ENCODE data around the gene PGM2.
"Not testable (repeated sequence)": the region's sequence is repeated elsewhere in the genome, so short reads cannot be mapped to it uniquely, and the experiment has no call there.

The PGM2 gene

GRCh38 chr4:37826295-37827029 lies at the start of gene PGM2:
PGM2 (plus strand) TSS chr4:37826686; CDS start chr4:37826733, 47 bp downstream.
- DNase-seq (ENCODE audit: low read depth) = peak; percentile 84

- no peak for DNase-seq (ENCODE audit: low read depth)
Measured at GRCh38 chr4:37779896-37780295, 46.6 kb upstream of the PGM2 start.

- peak; percentile 15 for DNase-seq (ENCODE audit: low read depth)
Measured at GRCh38 chr4:37780444-37781130, 45.9 kb upstream of the PGM2 start.

- no peak for DNase-seq (ENCODE audit: low read depth)
Measured at GRCh38 chr4:37781131-37781455, 45.4 kb upstream of the PGM2 start.

GRCh38 chr4:37786267-37786666 lies 40.2 kb upstream of the PGM2 start:
- not testable (repeated sequence) for DNase-seq (ENCODE audit: low read depth)

- DNase-seq (ENCODE audit: low read depth) = not testable (repeated sequence)
Measured at GRCh38 chr4:37787883-37788460, 38.5 kb upstream of the PGM2 start.

GRCh38 chr4:37788819-37789218 lies 37.7 kb upstream of the PGM2 start:
- DNase-seq (ENCODE audit: low read depth) = no peak

- DNase-seq (ENCODE audit: low read depth) = no peak
Measured at GRCh38 chr4:37792241-37792640, 34.2 kb upstream of the PGM2 start.

GRCh38 chr4:37793562-37793961 lies 32.9 kb upstream of the PGM2 start:
- DNase-seq (ENCODE audit: low read depth) = peak; percentile 29

GRCh38 chr4:37794056-37794455 lies 32.4 kb upstream of the PGM2 start:
- no peak for DNase-seq (ENCODE audit: low read depth)

- no peak for DNase-seq (ENCODE audit: low read depth)
Measured at GRCh38 chr4:37795581-37796195, 30.8 kb upstream of the PGM2 start.

- DNase-seq (ENCODE audit: low read depth) = no peak
Measured at GRCh38 chr4:37797374-37797773, 29.1 kb upstream of the PGM2 start.

- no peak for DNase-seq (ENCODE audit: low read depth)
Measured at GRCh38 chr4:37797923-37798322, 28.6 kb upstream of the PGM2 start.

GRCh38 chr4:37798616-37799015 lies 27.9 kb upstream of the PGM2 start:
- DNase-seq (ENCODE audit: low read depth) = no peak

GRCh38 chr4:37799941-37800554 lies 26.4 kb upstream of the PGM2 start:
- peak; percentile 5 for DNase-seq (ENCODE audit: low read depth)

GRCh38 chr4:37802068-37802666 lies 24.3 kb upstream of the PGM2 start:
- DNase-seq (ENCODE audit: low read depth) = peak; percentile 81

- DNase-seq (ENCODE audit: low read depth) = peak; percentile 63
Measured at GRCh38 chr4:37803348-37803973, 23.0 kb upstream of the PGM2 start.

- DNase-seq (ENCODE audit: low read depth) = no peak
Measured at GRCh38 chr4:37805091-37805490, 21.4 kb upstream of the PGM2 start.

GRCh38 chr4:37812713-37813112 lies 13.8 kb upstream of the PGM2 start:
- DNase-seq (ENCODE audit: low read depth) = peak; percentile 71

GRCh38 chr4:37815591-37815990 lies 10.9 kb upstream of the PGM2 start:
- DNase-seq (ENCODE audit: low read depth) = no peak

GRCh38 chr4:37816006-37816405 lies 10.5 kb upstream of the PGM2 start:
- no peak for DNase-seq (ENCODE audit: low read depth)

GRCh38 chr4:37816719-37817118 lies 9.8 kb upstream of the PGM2 start:
- no peak for DNase-seq (ENCODE audit: low read depth)
